H1 (cell line): Measurements from ENCODE around the gene ADGRL3. TPM values are rescaled to one million over a fixed set of nuclear protein-coding genes. Genes with fewer than 3 reads are reported as not detected.

Experiments
- CHD2 ChIP-seq: IDR thresholded peaks from 2 replicates; pipeline ENCODE4 v1.6.1; 2012; ENCODE audit warnings: low read length, improper control_type of control experiment
- MAX ChIP-seq: IDR thresholded peaks from 2 replicates; pipeline ENCODE4 v1.6.1; 2012; ENCODE audit warnings: inconsistent platforms
- TEAD4 ChIP-seq: IDR thresholded peaks from 2 replicates; pipeline ENCODE4 v1.6.1; 2012; ENCODE audit warnings: low read depth, low read length, inconsistent platforms, mixed read lengths
- polyA plus RNA-seq, 7 experiments: library from polyadenylated mRNA; depleted of rRNA in 3 of 7; stranded (reverse) in 5 of 7; unstranded in 2 of 7; fragments of >200 nt in 5 of 7; fragments of 200-250 nt in 2 of 7; gene quantifications; 1 replicate in 5 of 7; 2 replicates in 1 of 7; 4 replicates in 1 of 7; pipeline versions ENCODE4 v1.2.1 to v1.2.3, GENCODE V29; 2011 to 2013; ENCODE audit warnings: missing spikeins in 2 of 7, mixed read lengths in 2 of 7
- total RNA-seq: library from RNA; stranded (reverse); fragmentation: NEBNext Ultra II Directional; extraction: Animal tissue kit (Norgen Biotek cat#: 25700); gene quantifications from 2 replicates; pipeline ENCODE4 v1.2.1, GENCODE V29; 2021

ADGRL3 gene
- total and polyA plus RNA-seq, 2 of the 8 experiments (the other 6 are each of a cell fraction or from before 2014, with no cell fraction given): 6.6 to 13.0 TPM

GRCh38 chr4:61734409-61734808 is 534.3 kb downstream of the ADGRL3 start (continued):
- TF ChIP-seq TEAD4 (no peak), MAX (no peak), CHD2 (no peak)
